Psoas muscle (tissue), 8 donors: ENCODE measurements around the gene MPPED1. TPM values are rescaled to one million over a fixed set of nuclear protein-coding genes. Genes with fewer than 3 reads are reported as not detected.

ENCODE experiments used
- ATAC-seq, 4 donors: fragments of 200-7000 bp; cut with Tn5 transposase; one replicate each; pipeline ENCODE4 v1.9.1; 2020; ENCODE audit warnings: moderate library complexity in 3 of 4, mild to moderate bottlenecking in 2 of 4
- DNase-seq, 2 donors: peaks; one replicate each; pipeline ENCODE4 v3.0.0-alpha.2; 2020
- H3K27ac ChIP-seq: fragments of 200-600 bp; one replicate; pipeline ENCODE4 v1.8.0; 2022
- H3K27me3 ChIP-seq, 3 donors: fragments of 200-600 bp in 1 of 3; one replicate each; pipeline versions ENCODE4 v1.6.1 to v1.8.0; 2013 to 2022; ENCODE audit warnings: low read length in 2 of 3, mild to moderate bottlenecking in 2 of 3, moderate library complexity in 1 of 3; ENCODE audit not compliant: insufficient read depth in 3 of 3
- H3K36me3 ChIP-seq, 2 donors: fragments of 200-600 bp in 1 of 2; one replicate each; pipeline versions ENCODE4 v1.6.1 to v1.8.0; 2013 to 2022; ENCODE audit warnings: low read depth in 1 of 2, mild to moderate bottlenecking in 1 of 2, moderate library complexity in 1 of 2; ENCODE audit not compliant: insufficient read depth in 1 of 2
- H3K4me1 ChIP-seq: fragments of 200-600 bp; one replicate; pipeline ENCODE4 v1.8.0; 2022
- H3K4me3 ChIP-seq: fragments of 200-600 bp; one replicate; pipeline ENCODE4 v1.8.0; 2022; ENCODE audit warnings: mild to moderate bottlenecking
- H3K9me3 ChIP-seq: fragments of 200-600 bp; one replicate; pipeline ENCODE4 v1.8.0; 2022
- CTCF ChIP-seq: fragments of 200-600 bp; IDR thresholded peaks from one replicate; pipeline ENCODE4 v1.8.0; 2022; ENCODE audit warnings: antibody characterized with exemption
- WGBS, 3 donors: extraction: QIAGEN DNeasy Blood & Tissue Kit; methylation state at CpG; one replicate each; pipeline versions ENCODE4 v1.1.6 to v1.1.7; 2013; 5-methylcytosine and 5-hydroxymethylcytosine counted together
- intact Hi-C, 2 donors: fragments of 100-400 bp; cut with DNase I; formaldehyde crosslinking; loops; one replicate each; pipeline versions ENCODE4 v1.11.0 to v1.14.2; 2022
- polyA plus RNA-seq, 3 donors: library from polyadenylated mRNA; stranded (reverse); fragments of 200-250 nt; gene quantifications; one replicate each; pipeline ENCODE4 v1.2.3, GENCODE V29; 2013
- total RNA-seq, 4 donors: library from RNA; stranded (reverse); fragmentation: NEBNext Ultra II Directional in 2 of 4; extraction: Animal tissue kit (Norgen Biotek cat#: 25700) in 2 of 4; gene quantifications; one replicate each; pipeline versions ENCODE4 v1.2.1 to v1.2.4, GENCODE V29; 2021 to 2023
- donor health status: healthy with polysubstance abuse.
- donor health status: DM: no; HTN: no; CAD: no; lungs with moderate emphysema.
- donor health status: Bipolar disorder and iron deficiency.
- donor health status: healthy.
- donor health status: DM: yes; HTN: yes; CAD: no.
- donor health status: DM: no; HTN: no; CAD: no.
- donor health status: DM: no; HTN: no; CAD: no.
- donor health status: DM: yes; HTN: yes; CAD: no.

MPPED1 gene
- total and polyA plus RNA-seq, 7 donors = 0.04 to 0.10 TPM; not detected in 5

DNA sequence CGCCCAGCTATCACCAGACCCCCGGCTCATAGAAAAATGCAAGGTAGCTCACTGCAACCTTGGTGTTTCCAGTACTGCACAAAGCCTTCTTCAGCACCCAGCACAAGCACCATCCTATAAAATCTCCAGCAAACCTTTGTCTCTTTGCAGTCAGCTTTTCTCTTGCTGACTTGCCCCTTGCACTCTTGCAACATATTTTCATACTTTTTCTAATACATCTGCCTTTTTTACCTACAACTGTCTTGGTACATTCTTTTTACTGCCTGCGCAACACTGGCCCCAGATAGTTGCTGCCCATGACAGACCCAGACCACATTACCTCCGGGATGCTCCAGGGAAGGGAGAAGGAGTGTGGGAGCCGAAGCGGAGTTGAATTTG, 142.4 kb downstream of the MPPED1 start:
- no peaks in the 10 kb centered on the region for H3K4me1 ChIP-seq
- intact Hi-C loops = no loop called here
- H3K4me3 ChIP-seq = no peak overlapping the region
- 80 to 95% (median 94%) methylated on average over 6 of the region's 6 CpGs for WGBS, 3 donors
- no peak overlapping the region for H3K27ac ChIP-seq
- DNase-seq (no peak), ATAC-seq (no peak)
- no peaks in the 10 kb centered on the region for H3K36me3 ChIP-seq
- H3K9me3 ChIP-seq = peaks cover 11% of the 10 kb centered on the region
- no peak for TF ChIP-seq CTCF
- H3K27me3 ChIP-seq = no peaks in the 10 kb centered on the region

DNA sequence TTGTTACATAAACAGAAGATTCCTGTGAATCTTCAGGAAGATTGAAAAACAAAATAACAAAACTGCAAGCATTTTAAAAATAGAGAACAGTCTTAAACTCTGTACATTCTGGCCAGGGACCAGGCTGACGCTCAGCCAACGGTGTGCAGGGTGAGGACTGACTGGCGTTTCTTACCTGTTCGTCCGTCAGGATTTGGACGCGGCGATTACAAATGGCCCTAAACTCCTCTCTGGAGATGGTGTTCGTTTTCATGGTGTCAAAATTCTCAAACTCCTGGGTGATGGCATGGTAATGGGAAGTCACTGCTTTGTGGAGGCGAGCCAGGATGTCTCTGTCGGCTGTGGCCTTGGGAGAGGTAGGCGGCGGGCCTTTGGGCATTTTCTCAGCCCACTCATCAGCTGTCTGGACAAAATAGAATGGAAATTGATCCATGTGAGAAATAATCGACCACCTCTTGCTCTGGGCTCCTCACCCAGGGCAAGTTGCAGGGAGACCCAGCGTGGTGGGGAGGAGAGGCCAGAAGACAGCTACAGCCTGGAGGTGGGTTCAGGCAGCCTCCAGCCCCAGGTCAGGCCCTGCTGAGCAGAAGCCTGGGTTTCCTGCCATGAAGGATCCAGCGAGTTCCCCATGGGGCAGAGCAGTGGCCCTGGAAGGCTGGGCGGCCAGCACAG, 143.0 kb downstream of the MPPED1 start:
- no peak for TF ChIP-seq CTCF
- H3K36me3 ChIP-seq = no peaks in the 10 kb centered on the region
- ATAC-seq (no peak), DNase-seq (no peak)
- H3K9me3 ChIP-seq = peaks cover 11% of the 10 kb centered on the region
- H3K4me3 ChIP-seq = no peak overlapping the region
- H3K27ac ChIP-seq = no peak overlapping the region
- no peaks in the 10 kb centered on the region for H3K27me3 ChIP-seq
- no peaks in the 10 kb centered on the region for H3K4me1 ChIP-seq
- intact Hi-C loops = no loop called here
- WGBS, 3 donors = 86 to 89% (median 87%) methylated on average over 17 of the region's 17 CpGs

- Histone ChIP-seq H3K27ac (no peak overlapping the region), H3K9me3 (peaks cover 11% of the 10 kb centered on the region), H3K4me1 (no peaks in the 10 kb centered on the region), H3K4me3 (no peak overlapping the region), H3K36me3 (no peaks in the 10 kb centered on the region), H3K27me3 (peaks cover 0 to 7% (median 0%) of the 10 kb centered on the region in 3 donors)
- DNase-seq (no peak), ATAC-seq (no peak)
- no peak for TF ChIP-seq CTCF
- 71 to 73% (median 73%) methylated on average over 11 of the region's 11 CpGs for WGBS, 3 donors
- intact Hi-C loops = no loop called here
Measured at GRCh38 chr22:43555561-43556515, 144.0 kb downstream of the MPPED1 start.

Other genes starting within 250 kb of the MPPED1 start
- 10 to 100 TPM; 12.3 to 15.1 (median 13.5) TPM for gene TTLL12, start 224.9 kb upstream of the MPPED1 start, total RNA-seq
- gene TTLL12, start 224.9 kb upstream of the MPPED1 start, polyA plus RNA-seq = 10 to 100 TPM in 2 of 3 donors, 1 to 10 TPM in 1; 9.9 to 20.7 (median 17.5) TPM
- gene SCUBE1, start 68.6 kb upstream of the MPPED1 start, total RNA-seq = under 1 TPM; 0.04 to 0.19 (median 0.09) TPM
- under 1 TPM; 0.06 to 0.09 (median 0.06) TPM for gene SCUBE1, start 68.6 kb upstream of the MPPED1 start, polyA plus RNA-seq